NCI-H187 treated with DMSO at 0.1 percent for 48 hours (cell line): Measurements from ENCODE around the gene FOXO3.

Experiments used
- DNase-seq: peaks from one replicate; lab custom pipeline; 2025; lab: John Stamatoyannopoulos, UW

Gene FOXO3

GRCh38 chr6:108594640-108595039 lies 33.9 kb downstream of the FOXO3 start:
- no peak for DNase-seq

- no peak for DNase-seq
Measured at GRCh38 chr6:108596956-108597355, 36.2 kb downstream of the FOXO3 start.

GRCh38 chr6:108597572-108598304 lies 37.0 kb downstream of the FOXO3 start:
- no peak for DNase-seq

- no peak for DNase-seq
Measured at GRCh38 chr6:108598305-108598863, 37.7 kb downstream of the FOXO3 start.

- no peak for DNase-seq
Measured at GRCh38 chr6:108604156-108604555, 43.4 kb downstream of the FOXO3 start.

GRCh38 chr6:108606250-108606690 lies 45.6 kb downstream of the FOXO3 start:
- no peak for DNase-seq

- DNase-seq: no peak
Measured at GRCh38 chr6:108608453-108609275, 47.9 kb downstream of the FOXO3 start.

GRCh38 chr6:108609276-108609769 lies 48.6 kb downstream of the FOXO3 start:
- no peak for DNase-seq

GRCh38 chr6:108610270-108610839 lies 49.6 kb downstream of the FOXO3 start:
- no peak for DNase-seq

- no peak for DNase-seq
Measured at GRCh38 chr6:108610957-108611586, 50.4 kb downstream of the FOXO3 start.

- DNase-seq: no peak
Measured at GRCh38 chr6:108612852-108613251, 52.1 kb downstream of the FOXO3 start.

- no peak for DNase-seq
Measured at GRCh38 chr6:108616544-108616943, 55.8 kb downstream of the FOXO3 start.

- DNase-seq: no peak
Measured at GRCh38 chr6:108616973-108617372, 56.3 kb downstream of the FOXO3 start.

GRCh38 chr6:108618623-108619152 lies 58.0 kb downstream of the FOXO3 start:
- DNase-seq: no peak

GRCh38 chr6:108619431-108620197 lies 58.9 kb downstream of the FOXO3 start:
- no peak for DNase-seq

GRCh38 chr6:108621117-108621516 lies 60.4 kb downstream of the FOXO3 start:
- no peak for DNase-seq

- no peak for DNase-seq
Measured at GRCh38 chr6:108622641-108623298, 62.1 kb downstream of the FOXO3 start.

- no peak for DNase-seq
Measured at GRCh38 chr6:108623995-108624394, 63.3 kb downstream of the FOXO3 start.

GRCh38 chr6:108625581-108625980 lies 64.9 kb downstream of the FOXO3 start:
- no peak for DNase-seq

- no peak for DNase-seq
Measured at GRCh38 chr6:108626777-108627176, 66.1 kb downstream of the FOXO3 start.
